Erythroblast (primary cell): ENCODE results near the gene ADAM22.

Source experiments
- GATA1 ChIP-seq: IDR thresholded peaks from 2 replicates; pipeline ENCODE4 v1.6.1; 2011; ENCODE audit warnings: low read depth, mild to moderate bottlenecking, control low read depth, low read length, moderate library complexity
- POLR2A ChIP-seq: IDR thresholded peaks from 2 replicates; pipeline ENCODE4 v1.6.1; 2011; ENCODE audit warnings: mild to moderate bottlenecking, low read length

DNA sequence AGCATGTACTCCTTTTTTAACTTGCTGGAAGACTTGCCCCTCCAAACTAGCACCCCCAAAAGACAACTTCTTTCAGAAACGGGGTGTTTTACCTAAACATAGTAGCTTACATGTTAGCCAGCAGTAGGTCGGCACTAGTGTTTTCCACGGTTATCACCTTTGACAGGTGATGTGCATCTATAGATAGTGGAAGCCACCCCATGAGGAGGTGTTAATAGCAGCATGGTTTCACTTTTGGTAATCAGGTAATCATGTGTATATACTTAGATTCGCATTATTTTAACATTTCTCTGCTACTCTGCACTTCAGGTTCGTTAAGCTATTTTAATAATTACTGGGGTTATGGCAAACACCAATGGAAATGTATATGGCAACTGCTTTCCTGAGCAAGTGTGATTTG, 268.2 kb downstream of the ADAM22 start:
- TF ChIP-seq POLR2A (no peak), GATA1 (no peak)
